Activated T-helper 17 cell treated with anti-CD3 and anti-CD28 coated beads, Interleukin-2, amount 50 U/mL, for 72 hours (primary cell): Measurements from ENCODE around the gene PDE4D. TPM values are rescaled to one million over a fixed set of nuclear protein-coding genes. Genes with fewer than 3 reads are reported as not detected.
"Not testable (repeated sequence)": the region's sequence is repeated elsewhere in the genome, so short reads cannot be mapped to it uniquely, and the experiment has no call there.

ENCODE experiments used
- ATAC-seq: fragments of 150-1000 bp; cut with Tn5 transposase; replicated peaks from 2 replicates; pipeline ENCODE4 v1.10.0; 2021; ENCODE audit warnings: mild to moderate bottlenecking, moderate library complexity
- H3K27ac Mint-ChIP-seq: one replicate; pipeline ENCODE4 v1.8.0; 2022; ENCODE audit warnings: mixed read lengths
- H3K27me3 Mint-ChIP-seq: one replicate; pipeline ENCODE4 v1.8.0; 2022; ENCODE audit warnings: mixed read lengths
- H3K36me3 Mint-ChIP-seq: one replicate; pipeline ENCODE4 v1.8.0; 2022; ENCODE audit warnings: low read depth, mild to moderate bottlenecking, mixed read lengths
- H3K4me1 Mint-ChIP-seq: one replicate; pipeline ENCODE4 v1.8.0; 2022; ENCODE audit warnings: mixed read lengths
- H3K4me3 Mint-ChIP-seq: one replicate; pipeline ENCODE4 v1.8.0; 2022; ENCODE audit warnings: mild to moderate bottlenecking, mixed read lengths
- H3K9me3 Mint-ChIP-seq: one replicate; pipeline ENCODE4 v1.8.0; 2022; ENCODE audit warnings: mixed read lengths
- total RNA-seq, 2 donors: library from RNA; stranded (reverse); gene quantifications; one replicate each; pipeline ENCODE4 v1.2.3, GENCODE V29; 2022

PDE4D gene
- total RNA-seq, 2 donors from 2014 or later = 68.9 to 125 TPM

DNA sequence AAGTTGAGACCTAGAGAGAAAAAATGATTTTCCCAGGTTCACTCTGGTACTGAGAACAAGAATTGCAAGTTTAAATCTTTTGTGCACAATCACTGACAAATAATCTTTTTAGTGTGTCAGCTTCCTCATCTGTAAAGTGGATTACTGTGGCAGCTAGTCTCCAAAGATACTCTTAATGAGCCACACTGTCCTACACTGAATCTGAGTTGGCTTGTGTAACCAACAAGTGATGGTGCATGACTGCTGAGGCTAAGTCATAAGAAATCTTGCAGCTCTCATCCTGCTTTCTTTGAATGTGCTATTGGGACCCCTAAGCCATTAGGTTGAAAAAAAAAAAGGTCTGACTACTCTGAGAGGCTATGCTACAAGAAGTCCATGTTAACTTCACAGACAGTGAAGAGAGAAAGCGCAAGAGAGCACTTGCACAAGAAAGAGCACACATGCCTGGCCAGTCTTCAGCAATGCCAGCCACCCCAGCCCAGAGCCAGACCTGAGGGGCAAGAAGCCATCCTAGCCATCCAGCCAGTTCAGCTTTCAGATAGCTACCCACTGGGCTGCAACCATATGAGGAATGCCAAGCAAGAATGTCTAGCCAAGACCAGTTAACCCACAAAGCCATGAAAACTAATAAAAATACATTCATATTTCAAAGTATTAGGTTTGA is 891.2 kb downstream of the PDE4D start:
- Mint-ChIP-seq H3K4me3 (peak overlapping the region; percentile 30), H3K27ac (peak overlapping the region; percentile 28), H3K4me1 (peaks cover 54% of the 10 kb centered on the region), H3K27me3 (no peaks in the 10 kb centered on the region), H3K9me3 (no peaks in the 10 kb centered on the region), H3K36me3 (peaks cover 87% of the 10 kb centered on the region)
- ATAC-seq = peak; percentile 31

DNA sequence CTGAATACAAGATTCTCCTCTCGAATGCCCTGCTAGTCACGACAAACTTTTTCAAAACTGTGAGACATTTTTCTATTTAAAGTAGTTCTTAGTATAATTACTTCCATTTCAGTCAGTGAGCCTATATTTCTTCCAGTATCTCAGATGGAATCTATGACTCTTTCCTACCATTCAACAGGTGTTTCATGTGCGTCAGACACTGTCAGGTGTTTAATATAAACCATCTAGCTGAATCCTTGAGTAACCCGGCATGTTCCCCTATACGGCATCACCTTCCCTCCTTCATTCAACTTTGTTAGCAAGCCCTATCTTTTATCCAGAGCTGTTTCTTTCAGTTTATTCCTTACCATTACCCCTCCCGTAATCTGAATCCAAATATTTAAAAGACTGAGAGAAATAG is 891.8 kb downstream of the PDE4D start:
- H3K27ac Mint-ChIP-seq = peak overlapping the region; percentile 28
- peaks cover 54% of the 10 kb centered on the region for H3K4me1 Mint-ChIP-seq
- no peak for ATAC-seq
- no peaks in the 10 kb centered on the region for H3K9me3 Mint-ChIP-seq
- H3K27me3 Mint-ChIP-seq = no peaks in the 10 kb centered on the region
- H3K36me3 Mint-ChIP-seq = peaks cover 83% of the 10 kb centered on the region
- H3K4me3 Mint-ChIP-seq = peak overlapping the region; percentile 30

DNA sequence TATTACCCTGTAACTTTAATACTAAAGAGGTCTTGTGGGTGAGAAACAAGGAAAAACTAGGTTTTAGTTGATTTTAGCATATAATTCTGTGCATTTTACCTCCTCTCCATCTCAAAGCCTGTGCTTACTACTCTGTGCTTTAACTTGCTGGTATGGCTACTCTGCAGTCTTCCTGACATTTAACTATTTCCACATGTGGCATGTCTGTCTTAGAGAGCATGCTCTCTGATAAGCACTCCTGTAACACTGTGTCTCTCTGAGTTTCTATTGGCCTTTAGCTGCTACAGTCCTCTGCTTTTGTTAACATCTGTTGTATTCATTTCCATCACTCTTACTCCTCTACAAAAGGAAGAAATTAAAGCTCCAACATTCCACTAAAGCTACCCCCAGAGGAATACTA is 892.4 kb downstream of the PDE4D start:
- Mint-ChIP-seq H3K27me3 (no peaks in the 10 kb centered on the region), H3K4me3 (peak overlapping the region; percentile 30), H3K27ac (peak overlapping the region; percentile 28), H3K9me3 (no peaks in the 10 kb centered on the region), H3K4me1 (peaks cover 54% of the 10 kb centered on the region), H3K36me3 (peaks cover 83% of the 10 kb centered on the region)
- no peak for ATAC-seq

DNA sequence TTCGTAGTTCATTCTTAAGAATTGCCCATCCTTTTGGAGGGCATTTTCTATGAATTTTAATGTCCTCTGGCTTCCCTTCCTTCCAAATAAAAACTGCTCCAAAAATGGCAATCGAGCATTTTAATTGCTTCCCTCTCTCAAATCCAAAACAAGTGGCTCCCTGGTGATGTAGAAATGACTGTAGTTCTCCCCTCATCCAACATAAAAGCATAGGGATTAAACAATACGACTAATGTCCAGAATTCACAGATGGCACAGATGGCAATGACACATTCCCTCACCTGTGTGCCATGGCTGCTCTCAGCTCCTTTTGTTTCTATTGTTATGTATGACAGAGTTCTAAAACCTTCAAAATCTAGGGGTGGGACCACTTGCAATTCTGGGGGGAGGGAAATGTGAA is 893.3 kb downstream of the PDE4D start:
- Mint-ChIP-seq H3K9me3 (no peaks in the 10 kb centered on the region), H3K4me1 (peaks cover 51% of the 10 kb centered on the region), H3K27me3 (no peaks in the 10 kb centered on the region), H3K36me3 (peaks cover 83% of the 10 kb centered on the region), H3K4me3 (peak overlapping the region; percentile 8), H3K27ac (no peak overlapping the region)
- peak; percentile 19 for ATAC-seq

DNA sequence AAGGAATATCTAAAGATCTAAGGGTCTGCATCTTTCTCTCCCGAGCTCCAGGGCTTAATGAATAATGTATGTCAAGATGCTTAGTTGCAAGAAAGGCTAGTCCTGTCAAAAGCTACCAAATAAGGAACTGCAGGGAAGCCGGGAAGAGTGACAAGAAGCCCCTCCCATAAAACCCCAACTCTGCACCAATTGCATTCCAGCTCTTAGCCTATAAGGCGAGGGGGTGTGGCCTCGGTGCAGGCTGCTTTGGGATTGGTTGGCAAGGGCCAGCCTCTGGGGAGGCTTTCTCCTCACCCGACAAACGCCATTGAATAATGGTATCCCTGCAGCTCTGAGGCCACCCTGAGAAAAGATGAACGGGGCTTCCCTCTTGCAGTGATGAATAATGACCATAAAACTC is 893.7 kb downstream of the PDE4D start:
- ATAC-seq = peak; percentile 14
- no peaks in the 10 kb centered on the region for H3K9me3 Mint-ChIP-seq
- peak overlapping the region; percentile 8 for H3K4me3 Mint-ChIP-seq
- H3K4me1 Mint-ChIP-seq = peaks cover 47% of the 10 kb centered on the region
- no peaks in the 10 kb centered on the region for H3K27me3 Mint-ChIP-seq
- no peak overlapping the region for H3K27ac Mint-ChIP-seq
- H3K36me3 Mint-ChIP-seq = peaks cover 83% of the 10 kb centered on the region

DNA sequence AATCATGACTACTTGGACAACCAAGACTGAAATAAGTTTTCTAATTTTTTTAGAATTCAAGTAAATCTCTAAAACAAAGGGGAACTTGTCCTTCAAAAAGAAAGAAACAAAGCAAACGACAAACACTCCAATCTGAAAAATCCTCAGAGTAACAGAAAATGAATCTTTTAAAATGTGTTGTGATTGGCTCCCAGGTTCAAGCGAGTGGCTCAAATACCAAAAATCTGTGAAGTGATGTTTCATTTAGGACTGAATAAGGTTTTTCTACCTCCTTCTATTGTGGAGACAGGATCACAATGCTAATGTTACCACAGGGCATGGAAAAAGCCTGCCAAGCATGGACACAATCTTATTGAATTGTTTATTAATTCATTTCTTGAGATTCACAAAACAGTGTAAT is 895.0 kb downstream of the PDE4D start:
- Mint-ChIP-seq H3K27ac (no peak overlapping the region), H3K4me3 (no peak overlapping the region), H3K36me3 (peaks cover 77% of the 10 kb centered on the region), H3K9me3 (no peaks in the 10 kb centered on the region), H3K4me1 (peaks cover 40% of the 10 kb centered on the region), H3K27me3 (no peaks in the 10 kb centered on the region)
- ATAC-seq = no peak

DNA sequence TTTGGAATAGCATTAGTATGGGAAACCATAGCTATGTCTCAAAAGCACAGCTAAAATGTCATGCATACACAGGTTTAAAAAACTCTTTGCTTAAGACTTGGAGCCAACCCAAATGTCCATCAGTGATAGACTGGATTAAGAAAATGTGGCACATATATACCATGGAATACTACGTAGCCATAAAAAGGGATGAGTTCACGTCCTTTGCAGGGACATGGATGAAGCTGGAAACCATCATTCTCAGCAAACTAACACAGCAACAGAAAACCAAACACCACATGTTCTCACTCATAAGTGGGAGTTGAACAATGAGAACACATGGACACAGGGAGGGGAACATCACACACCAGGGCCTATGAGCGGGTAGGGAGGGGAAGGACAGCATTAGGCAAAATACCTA is 897.7 kb downstream of the PDE4D start:
- peaks cover 78% of the 10 kb centered on the region for H3K36me3 Mint-ChIP-seq
- not testable (repeated sequence) for H3K9me3 Mint-ChIP-seq, H3K4me3 Mint-ChIP-seq, H3K27me3 Mint-ChIP-seq, ATAC-seq
- peak overlapping the region; percentile 30 for H3K27ac Mint-ChIP-seq
- peaks cover 16% of the 10 kb centered on the region for H3K4me1 Mint-ChIP-seq

DNA sequence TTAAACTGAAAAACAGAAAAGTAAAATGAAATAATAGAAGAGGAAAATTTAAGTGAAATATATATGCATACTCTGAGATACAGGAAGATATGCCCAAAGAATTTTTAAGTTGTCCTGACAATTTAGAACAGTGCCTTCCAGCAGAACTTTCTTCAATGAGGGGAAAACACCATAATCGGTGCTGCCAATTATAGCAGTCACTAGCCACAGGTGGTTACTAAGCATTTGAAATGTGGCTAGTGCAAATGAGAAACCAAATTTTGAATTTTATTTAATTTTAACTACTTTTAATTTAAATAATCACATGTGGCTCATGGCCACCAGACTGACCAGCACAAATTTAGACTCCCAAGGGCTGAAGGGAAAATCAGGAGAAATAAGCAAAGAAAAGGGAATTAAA is 900.1 kb downstream of the PDE4D start:
- H3K9me3 Mint-ChIP-seq = no peaks in the 10 kb centered on the region
- peaks cover 77% of the 10 kb centered on the region for H3K36me3 Mint-ChIP-seq
- H3K27ac Mint-ChIP-seq = no peak overlapping the region
- H3K4me3 Mint-ChIP-seq = no peak overlapping the region
- peaks cover 4% of the 10 kb centered on the region for H3K4me1 Mint-ChIP-seq
- no peak for ATAC-seq
- no peaks in the 10 kb centered on the region for H3K27me3 Mint-ChIP-seq

DNA sequence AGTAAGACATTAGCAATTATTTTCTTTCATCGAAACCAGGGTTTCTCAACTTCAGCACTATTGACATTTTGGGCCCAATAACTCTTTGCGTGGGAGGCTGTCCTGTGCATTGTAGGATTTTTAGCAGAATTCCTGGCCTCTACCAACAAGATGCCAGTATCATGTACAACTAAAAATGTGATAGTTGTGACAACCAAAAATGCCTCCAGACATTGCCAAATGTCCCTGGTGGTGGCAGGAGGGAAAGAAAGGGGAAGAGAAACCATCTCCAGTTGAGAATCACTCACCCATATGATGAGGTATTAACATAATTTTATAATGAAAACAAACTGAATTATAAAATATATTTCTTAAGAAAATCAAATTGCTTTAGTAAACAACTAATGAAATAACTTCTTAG is 904.6 kb downstream of the PDE4D start:
- peaks cover 96% of the 10 kb centered on the region for H3K36me3 Mint-ChIP-seq
- H3K27ac Mint-ChIP-seq = no peak overlapping the region

DNA sequence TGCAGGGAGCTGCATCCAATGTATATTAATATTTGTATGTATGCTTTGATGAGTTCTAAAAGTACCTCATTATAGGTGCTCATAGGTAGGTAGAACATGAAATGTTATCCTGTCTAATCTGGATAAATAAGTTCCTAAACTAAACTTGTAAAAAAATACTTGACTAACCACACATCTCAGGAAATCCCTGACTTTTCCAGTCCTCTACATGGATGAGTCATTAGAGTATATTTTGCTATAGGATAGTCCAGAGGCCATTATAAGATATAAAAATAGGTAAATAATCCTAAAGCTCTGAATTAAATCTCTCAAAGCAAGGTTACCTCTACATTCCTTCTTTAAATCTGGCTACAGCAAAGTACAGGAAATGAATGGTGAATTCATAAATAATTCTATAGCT is 906.3 kb downstream of the PDE4D start:
- H3K4me3 Mint-ChIP-seq = no peak overlapping the region
- H3K36me3 Mint-ChIP-seq = peaks cover 99% of the 10 kb centered on the region
- no peaks in the 10 kb centered on the region for H3K4me1 Mint-ChIP-seq
- ATAC-seq = no peak
- no peaks in the 10 kb centered on the region for H3K9me3 Mint-ChIP-seq
- H3K27ac Mint-ChIP-seq = no peak overlapping the region
- H3K27me3 Mint-ChIP-seq = no peaks in the 10 kb centered on the region

More for the DNA sequence above, 904.6 kb downstream of the PDE4D start:
- no peaks in the 10 kb centered on the region for H3K4me1 Mint-ChIP-seq
- no peak overlapping the region for H3K4me3 Mint-ChIP-seq
- no peak for ATAC-seq
- H3K9me3 Mint-ChIP-seq = no peaks in the 10 kb centered on the region
- no peaks in the 10 kb centered on the region for H3K27me3 Mint-ChIP-seq

DNA sequence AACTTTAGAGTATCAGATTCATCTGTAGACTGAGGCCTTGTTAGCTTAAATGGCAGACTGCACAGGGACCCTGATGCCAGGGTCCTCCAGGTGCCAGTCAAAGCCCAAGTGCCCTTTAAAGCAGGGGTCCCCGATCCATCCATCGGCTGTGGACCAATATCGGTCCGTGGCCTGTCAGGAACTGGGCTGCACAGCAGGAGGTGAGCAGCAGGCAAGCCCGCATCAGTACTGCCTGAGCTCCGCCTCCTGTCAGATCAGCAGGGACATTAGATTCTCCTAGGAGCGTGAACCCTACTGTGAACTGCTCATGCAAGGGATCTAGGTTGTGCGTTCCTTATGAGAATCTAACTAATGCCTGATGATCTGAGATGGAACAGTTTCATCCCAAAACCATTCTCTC is 907.2 kb downstream of the PDE4D start:
- no peaks in the 10 kb centered on the region for H3K4me1 Mint-ChIP-seq
- H3K36me3 Mint-ChIP-seq = peaks cover 98% of the 10 kb centered on the region
- no peaks in the 10 kb centered on the region for H3K27me3 Mint-ChIP-seq
- no peak for ATAC-seq
- peak overlapping the region; percentile 50 for H3K27ac Mint-ChIP-seq
- H3K9me3 Mint-ChIP-seq = no peaks in the 10 kb centered on the region
- no peak overlapping the region for H3K4me3 Mint-ChIP-seq

DNA sequence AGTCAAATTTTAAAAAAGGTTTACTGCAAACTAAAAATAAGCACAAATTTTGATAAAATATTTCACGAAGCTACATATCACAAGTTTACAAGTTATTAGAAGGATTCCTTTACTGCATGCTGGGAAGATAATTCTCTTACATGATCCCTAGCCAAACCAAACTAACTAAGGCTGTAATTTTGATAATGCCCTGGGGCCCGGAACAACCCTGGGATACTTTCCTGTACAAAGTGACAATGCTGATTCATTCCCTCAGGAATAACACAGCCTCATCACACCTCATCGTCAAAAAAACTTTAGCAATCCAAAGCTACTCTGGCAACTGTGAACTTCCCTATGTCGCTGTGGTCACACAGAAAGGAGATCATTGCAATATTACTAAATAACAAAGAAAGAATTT is 907.8 kb downstream of the PDE4D start:
- ATAC-seq = no peak
- H3K4me3 Mint-ChIP-seq = no peak overlapping the region
- H3K27me3 Mint-ChIP-seq = no peaks in the 10 kb centered on the region
- H3K9me3 Mint-ChIP-seq = no peaks in the 10 kb centered on the region
- H3K4me1 Mint-ChIP-seq = no peaks in the 10 kb centered on the region
- peaks cover 98% of the 10 kb centered on the region for H3K36me3 Mint-ChIP-seq
- H3K27ac Mint-ChIP-seq = peak overlapping the region; percentile 50

DNA sequence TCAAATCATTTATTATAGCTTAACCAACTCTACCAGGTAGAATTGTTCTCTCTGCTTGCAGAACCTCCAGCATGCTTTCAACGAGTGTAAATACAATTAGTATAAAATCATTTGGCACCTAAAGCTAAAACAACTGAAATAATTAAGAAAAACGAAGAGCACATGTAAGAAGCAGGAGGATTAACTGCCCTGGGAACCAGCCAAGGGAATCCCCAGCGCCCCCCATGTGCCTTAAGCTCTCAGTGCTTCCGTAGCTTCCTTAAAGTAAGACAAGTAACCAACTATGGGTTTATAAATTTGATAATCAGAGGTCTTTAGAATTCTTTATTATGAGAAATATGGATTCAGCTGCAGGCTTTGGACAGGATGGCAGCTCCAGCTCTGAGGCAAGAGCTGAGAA is 908.2 kb downstream of the PDE4D start:
- Mint-ChIP-seq H3K4me3 (no peak overlapping the region), H3K9me3 (no peaks in the 10 kb centered on the region), H3K4me1 (no peaks in the 10 kb centered on the region), H3K27me3 (no peaks in the 10 kb centered on the region), H3K36me3 (peaks cover 98% of the 10 kb centered on the region), H3K27ac (no peak overlapping the region)
- no peak for ATAC-seq

DNA sequence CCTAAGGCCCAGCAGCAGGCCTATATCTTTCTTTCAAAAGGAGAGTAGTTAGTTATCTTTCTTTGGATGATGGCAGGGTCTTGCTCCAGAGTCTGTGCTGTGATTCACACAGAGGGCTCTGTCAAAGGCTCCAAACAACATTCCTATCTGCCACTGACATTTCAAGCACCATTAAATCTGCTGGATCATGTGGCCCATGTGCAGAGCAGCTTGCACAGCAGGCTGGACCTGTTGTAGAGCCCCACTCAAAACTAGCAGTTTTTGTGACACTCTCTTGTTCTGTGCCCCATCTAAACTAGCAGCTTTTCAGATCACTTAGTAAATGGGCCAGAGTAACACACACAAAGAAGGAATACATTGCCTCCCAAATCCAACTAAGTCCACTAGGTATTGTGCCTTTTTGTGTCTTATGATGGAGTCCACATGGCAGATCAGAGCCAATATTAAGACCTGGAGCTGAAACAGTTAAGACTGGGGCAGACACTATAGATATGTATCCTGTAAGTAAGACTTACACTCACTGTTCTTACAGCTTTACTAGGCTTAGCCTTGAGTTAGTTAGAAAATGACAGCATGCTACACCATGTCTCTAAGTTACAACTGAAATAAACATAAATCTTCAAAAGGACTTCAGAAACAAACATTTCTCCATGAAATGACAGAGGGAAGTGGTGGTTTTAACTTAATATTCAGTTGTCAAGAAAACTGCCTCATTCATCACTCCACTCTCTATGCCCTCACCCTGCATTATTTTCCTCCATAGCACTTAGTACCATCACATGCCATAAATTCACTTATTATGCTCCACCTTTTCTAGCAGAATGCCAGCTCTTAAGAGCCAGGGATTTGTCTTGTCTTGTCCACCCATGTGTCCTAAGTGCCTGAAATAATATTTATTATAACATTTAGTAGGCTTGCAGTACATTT is 909.7 kb downstream of the PDE4D start:
- Mint-ChIP-seq H3K27ac (no peak overlapping the region), H3K4me3 (no peak overlapping the region), H3K36me3 (peaks cover 98% of the 10 kb centered on the region), H3K9me3 (no peaks in the 10 kb centered on the region), H3K4me1 (no peaks in the 10 kb centered on the region), H3K27me3 (no peaks in the 10 kb centered on the region)
- ATAC-seq = peak; percentile 11

DNA sequence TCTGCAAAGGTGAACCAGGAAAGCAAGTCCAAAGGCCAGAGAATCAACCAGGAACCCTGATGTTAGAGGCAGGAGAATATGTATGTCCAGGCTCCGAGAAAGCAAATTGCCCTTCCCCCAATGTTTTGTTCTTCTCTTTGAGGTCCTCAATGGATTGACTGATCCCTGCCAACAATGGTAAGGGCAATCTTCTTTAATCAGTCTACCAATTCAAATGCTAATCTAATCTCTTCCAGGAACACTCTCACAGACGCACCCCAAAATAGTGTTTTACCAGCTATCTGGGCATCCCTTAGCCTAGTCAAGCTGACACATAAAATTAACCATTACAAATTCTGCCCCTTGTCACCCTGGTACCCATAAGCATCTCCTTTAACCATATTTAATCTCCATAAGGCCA is 912.6 kb downstream of the PDE4D start:
- no peak for ATAC-seq
- Mint-ChIP-seq H3K36me3 (peaks cover 99% of the 10 kb centered on the region), H3K9me3 (no peaks in the 10 kb centered on the region), H3K27me3 (no peaks in the 10 kb centered on the region), H3K4me1 (no peaks in the 10 kb centered on the region), H3K27ac (peak overlapping the region; percentile 13), H3K4me3 (no peak overlapping the region)
